GM12873 (cell line): ENCODE data around the gene WDR77.

Experiments used
- CTCF ChIP-seq: IDR thresholded peaks from 2 replicates; pipeline ENCODE4 v1.5.1; 2012; ENCODE audit warnings: low read depth, mild to moderate bottlenecking, moderate library complexity, low read length, control low read depth; ENCODE audit not compliant: insufficient read depth; ENCODE audit errors: missing control alignments

Gene WDR77

GRCh38 chr1:111439461-111440351 lies 9.3 kb downstream of the WDR77 start:
- TF ChIP-seq CTCF = no peak

GRCh38 chr1:111436726-111437125 lies 12.3 kb downstream of the WDR77 start:
- no peak for TF ChIP-seq CTCF

- no peak for TF ChIP-seq CTCF
Observed at GRCh38 chr1:111424281-111424680, 24.8 kb downstream of the WDR77 start.

- TF ChIP-seq CTCF = no peak
Observed at GRCh38 chr1:111422546-111423391, 26.3 kb downstream of the WDR77 start.

GRCh38 chr1:111420377-111420776 lies 28.7 kb downstream of the WDR77 start:
- no peak for TF ChIP-seq CTCF

- no peak for TF ChIP-seq CTCF
Observed at GRCh38 chr1:111419037-111419436, 30.0 kb downstream of the WDR77 start.

GRCh38 chr1:111417755-111418154 lies 31.3 kb downstream of the WDR77 start:
- no peak for TF ChIP-seq CTCF
